ENCODE measurements around the gene SCN2B.

The SCN2B gene

DNA sequence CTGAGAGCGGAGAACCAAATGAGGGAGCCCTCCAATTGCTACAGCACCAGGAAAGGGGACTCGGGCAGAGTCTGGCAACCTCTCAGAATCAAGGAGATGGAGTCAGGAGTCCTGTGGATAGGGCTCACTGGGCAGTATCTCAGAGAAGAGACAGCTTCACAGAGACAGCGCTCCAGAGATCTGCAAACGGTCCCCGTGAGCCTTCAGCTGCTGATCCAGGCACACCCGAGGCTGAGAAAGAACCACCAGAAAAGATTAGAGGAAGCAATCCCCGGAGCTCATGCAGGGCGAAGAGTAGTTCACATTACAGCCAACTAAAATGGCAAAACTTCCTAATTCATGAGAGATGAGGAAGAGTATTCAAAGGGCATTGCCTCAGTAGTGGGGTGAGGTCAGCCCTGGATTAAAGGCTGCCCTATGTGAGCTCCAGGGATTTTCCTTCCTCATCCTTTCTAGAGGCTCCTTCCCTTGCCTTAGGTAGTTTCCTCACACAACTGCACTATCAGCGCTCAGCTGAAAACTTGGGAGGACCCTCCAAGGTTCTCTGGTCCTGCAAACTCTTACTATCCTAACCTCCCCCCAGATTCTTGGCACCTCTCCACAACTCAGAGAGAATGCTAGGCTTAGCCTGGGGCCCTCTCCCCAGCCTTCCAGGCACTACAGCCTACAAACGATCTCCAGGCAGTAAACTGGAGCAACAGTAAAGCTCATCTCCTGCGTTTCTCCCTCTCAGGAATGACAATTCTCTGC, 47.5 kb downstream of the SCN2B start:
- no peak for DNase-seq

DNA sequence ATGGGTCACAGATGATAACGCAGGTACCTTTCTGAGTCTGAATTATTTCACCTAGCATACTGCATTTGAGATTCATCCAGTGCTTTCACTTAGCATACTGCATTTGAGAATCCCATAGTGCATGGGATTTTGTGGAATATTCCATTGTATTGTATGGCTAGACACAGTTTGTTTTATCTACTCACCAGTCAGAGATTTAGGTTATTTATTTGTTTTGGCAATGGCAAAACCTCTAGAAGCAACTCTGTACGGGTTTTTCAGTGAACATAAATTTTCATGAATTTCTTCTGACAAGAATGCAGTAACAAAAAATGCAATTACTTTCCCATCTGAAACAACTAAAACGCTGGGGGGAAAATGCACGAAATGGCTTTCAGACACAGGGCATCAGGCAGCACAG, 48.1 kb downstream of the SCN2B start:
- DNase-seq = no peak

DNA sequence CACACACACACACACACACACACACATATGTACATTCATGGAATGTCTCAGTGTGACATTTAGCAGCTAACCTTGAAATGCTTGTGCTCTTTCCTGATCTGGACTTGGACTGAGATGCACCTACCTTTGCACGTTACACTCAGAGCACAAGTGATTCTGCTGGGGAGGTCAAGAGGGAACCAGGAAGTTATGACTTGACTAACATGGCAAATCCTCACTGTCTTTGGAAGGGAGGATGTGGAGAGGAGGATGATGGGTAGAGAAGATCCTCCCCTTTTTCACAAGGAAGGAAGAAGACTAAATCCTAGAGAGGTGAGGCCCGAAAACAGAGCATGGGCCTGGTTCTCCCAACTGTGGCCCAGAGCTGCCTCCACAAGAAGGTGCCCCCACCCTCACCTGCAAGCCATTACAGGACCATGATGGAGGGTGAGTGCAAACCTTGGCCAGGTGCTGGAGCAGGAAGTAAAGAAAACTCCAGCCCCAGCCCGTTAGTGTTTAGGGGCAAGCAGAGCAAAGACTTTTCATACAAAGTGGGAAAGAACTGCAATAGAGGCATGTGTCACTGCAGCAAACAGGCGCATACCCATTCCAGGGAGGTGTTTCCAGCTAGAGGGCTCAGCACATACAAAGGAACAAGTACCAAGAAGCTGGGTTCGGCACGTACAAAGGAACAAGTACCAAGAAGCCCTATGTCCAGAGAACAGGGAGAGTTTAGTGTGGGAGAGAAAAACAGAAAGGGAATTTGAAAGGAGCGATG, 50.2 kb downstream of the SCN2B start:
- peak; percentile 66 for DNase-seq

DNA sequence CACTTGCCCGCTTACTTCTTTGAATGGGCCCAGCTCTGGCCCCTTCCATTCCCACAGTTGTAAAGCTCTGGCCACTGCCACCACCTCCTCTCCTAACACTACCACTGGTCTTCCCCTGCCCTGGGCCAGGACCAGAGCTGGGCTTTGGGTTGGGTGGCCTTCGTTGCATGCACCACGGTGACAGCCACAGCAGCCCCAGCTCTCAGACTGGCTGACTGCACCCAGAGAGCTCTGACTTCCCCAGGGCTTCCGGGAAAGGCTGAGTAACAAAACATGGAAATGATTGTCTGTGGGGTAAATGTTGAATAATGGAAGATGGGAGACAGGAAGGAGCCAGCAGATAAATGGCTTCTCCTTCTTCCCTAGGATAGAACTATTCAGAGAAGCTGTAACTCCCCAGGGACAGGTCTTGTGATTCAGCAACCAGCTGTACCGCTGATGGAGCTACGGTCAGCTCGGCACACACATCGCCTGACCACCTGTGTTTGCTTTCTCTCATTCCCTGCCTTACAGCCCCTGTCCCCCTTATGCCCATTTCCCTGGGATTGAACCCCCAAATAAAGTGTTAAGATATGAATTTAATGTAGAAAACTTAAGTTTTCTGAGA, 51.4 kb downstream of the SCN2B start:
- DNase-seq = no peak

DNA sequence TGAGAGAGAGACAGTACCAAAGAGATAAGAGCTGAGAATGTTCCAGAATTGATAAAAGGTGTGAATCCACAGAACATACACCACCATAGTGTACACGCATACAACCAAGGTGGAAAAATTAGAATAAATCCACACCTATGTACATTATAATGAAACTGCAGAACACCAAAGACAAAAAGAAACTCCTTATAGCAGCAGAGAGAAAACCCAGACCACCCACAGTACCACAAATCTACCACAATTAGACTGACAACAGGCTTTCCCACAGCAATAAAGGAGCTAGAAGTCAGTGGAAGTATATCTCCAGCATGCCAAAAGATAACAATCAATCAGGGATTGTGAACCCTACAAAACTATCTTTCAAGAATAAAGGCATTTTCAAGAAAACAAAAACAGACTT, 55.6 kb downstream of the SCN2B start:
- DNase-seq = no peak

DNA sequence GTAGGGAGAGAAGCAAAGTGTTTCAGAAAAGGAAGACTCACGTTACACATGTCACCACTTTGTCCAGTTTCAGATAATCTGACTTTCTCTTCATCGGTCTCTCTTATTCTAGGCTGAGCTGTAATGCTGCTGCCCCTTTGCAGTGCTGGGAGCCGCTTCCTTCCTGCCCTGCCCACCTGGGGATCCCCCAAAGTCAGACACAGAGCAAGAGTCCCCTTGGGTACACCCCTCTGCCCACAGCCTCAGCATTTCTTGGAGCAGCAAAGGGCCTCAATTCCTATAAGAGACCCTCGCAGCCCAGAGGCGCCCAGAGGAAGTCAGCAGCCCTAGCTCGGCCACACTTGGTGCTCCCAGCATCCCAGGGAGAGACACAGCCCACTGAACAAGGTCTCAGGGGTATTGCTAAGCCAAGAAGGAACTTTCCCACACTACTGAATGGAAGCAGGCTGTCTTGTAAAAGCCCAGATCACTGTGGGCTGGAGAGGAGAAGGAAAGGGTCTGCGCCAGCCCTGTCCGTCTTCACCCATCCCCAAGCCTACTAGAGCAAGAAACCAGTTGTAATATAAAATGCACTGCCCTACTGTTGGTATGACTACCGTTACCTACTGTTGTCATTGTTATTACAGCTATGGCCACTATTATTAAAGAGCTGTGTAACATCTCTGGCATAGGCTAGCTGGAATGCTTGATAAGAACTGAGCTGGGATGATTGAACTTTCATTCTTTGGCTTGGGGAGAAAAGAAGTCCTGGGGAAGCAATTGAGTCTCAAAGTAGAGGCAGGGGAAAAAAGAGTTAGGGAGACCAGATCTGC, 58.4 kb downstream of the SCN2B start:
- DNase-seq = no peak

DNA sequence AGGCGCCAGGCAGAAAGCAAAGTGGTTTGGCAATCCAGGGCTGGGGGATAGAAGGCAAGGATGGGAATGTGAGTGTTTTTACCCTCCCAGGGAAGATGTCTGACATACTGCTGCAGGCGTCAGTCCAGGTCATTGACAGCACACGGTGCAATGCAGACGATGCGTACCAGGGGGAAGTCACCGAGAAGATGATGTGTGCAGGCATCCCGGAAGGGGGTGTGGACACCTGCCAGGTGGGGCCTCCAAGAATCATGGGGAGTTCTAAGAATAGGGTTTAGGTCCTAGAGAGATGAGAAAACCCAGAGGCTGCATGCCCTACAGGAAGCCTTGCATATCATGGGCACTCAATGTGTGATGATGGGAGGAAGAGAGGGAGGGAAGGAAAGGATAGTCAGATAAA, 61.4 kb downstream of the SCN2B start:
- no peak for DNase-seq

DNA sequence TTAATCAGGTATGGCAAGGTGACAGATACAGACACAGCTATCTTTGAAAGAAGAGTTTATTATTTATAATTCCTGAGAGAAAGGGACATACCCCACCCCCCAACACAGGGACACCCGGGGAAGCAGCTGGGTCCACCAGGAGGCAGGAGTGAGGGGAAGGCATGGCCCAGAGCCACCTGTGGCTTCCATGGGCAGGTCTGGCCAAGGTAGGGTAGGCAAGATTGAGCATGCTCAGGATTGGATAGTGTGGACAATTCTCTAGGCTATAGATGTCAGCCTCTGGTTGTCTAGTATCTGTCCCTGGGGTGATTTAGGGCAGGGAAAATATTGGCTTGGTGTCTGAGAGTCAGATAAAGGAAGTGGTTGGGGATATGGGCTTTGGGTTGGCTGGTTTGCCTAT, 62.2 kb downstream of the SCN2B start:
- DNase-seq = no peak

DNA sequence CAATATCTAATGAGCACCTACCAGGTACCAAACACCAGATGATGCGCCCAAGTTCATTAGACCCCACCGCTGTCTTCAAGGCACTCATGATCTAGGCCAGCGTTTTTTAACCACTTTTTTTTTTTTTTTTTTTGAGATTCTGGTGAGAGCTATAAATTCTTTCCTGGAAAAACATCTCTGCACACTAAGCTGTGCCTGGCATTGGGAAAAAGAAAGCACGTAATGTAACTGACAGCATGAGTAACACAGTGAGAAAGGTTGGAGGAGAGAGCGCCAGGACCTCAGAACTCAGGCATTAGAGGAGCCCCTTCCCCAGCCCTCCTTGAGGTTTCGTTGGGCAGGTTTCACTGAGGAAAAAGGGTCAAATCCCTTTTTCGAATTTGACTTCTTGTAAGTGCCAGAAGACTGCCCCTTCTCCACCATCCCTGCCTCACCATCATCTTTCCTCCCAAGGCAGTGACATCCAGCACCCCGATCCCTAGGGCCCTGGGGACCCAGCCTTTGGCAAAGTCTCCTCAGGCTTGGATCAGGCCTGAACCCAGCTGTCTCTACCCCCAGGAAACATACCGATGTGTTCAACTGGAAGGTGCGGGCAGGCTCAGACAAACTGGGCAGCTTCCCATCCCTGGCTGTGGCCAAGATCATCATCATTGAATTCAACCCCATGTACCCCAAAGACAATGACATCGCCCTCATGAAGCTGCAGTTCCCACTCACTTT, 63.6 kb downstream of the SCN2B start:
- no peak for DNase-seq

Measured in DMS53 (cell line).